Measurements from ENCODE around the gene MAP4K3. TPM values are rescaled to one million over a fixed set of nuclear protein-coding genes. Genes with fewer than 3 reads are reported as not detected.

Gene MAP4K3
- total RNA-seq, 1 experiment from 2014 or later = 21.4 TPM

DNA sequence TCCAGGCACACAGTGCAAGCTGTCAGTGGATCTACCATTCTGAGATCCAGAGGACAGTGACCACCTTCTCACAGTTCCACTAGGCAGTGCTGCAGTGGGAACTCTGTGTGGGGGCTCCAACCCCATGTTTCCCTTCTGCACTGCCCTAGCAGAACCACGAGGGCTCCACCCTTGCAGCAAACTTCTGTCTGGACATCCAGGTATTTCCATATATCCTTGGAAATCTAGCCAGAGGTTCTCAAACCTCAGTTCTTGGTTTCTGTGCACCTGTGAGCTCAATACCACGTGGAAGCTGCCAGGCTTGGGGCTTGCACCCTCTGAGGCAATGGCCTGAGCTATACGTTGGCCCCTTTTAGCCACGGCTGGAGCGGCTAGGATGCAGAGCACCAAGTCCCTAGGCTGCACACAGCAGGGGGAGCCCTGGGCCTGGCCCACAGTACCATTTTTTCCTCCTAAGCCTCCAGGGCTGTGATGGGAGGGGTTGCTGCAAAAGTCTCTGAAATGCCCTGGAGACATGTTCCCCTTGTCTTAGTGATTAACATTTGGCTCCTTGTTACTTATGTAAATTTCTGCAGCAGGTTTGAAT lies 77.5 kb downstream of the MAP4K3 start:
- Histone ChIP-seq H3K79me2 (ENCODE audit: insufficient read depth, low read length) (peaks cover 10% of the 10 kb centered on the region; the same call in 1 of the 2 replicates), H3K36me3 (ENCODE audit: control insufficient read depth in 1 of 2, insufficient read depth in 2 of 2, low read length in 2 of 2) (peaks cover 0 to 7% of the 10 kb centered on the region in 2 experiments; a peak in 1 of 4 replicates), H3K9me3 (ENCODE audit: control insufficient read depth in 1 of 2, insufficient read depth in 1 of 2, low read depth in 1 of 2, low read length in 2 of 2) (peaks cover 30 to 31% of the 10 kb centered on the region in 2 experiments; a peak in 3 of 4 replicates), H3K27ac (ENCODE audit: low read depth, low read length) (no peak overlapping the region), H3K9me2 (ENCODE audit: insufficient read depth) (no peaks in the 10 kb centered on the region), H3K27me3 (ENCODE audit: insufficient read depth, low read length) (no peaks in the 10 kb centered on the region), H3K9ac (ENCODE audit: low read length) (no peak overlapping the region), H2AFZ (ENCODE audit: low read depth, low read length, poor library complexity, severe bottlenecking) (no peak overlapping the region), H3K4me2 (ENCODE audit: low read length) (no peak overlapping the region), H3K4me1 (ENCODE audit: control insufficient read depth in 1 of 2, insufficient read depth in 2 of 2, low read length in 2 of 2) (no peaks in the 10 kb centered on the region), H3K4me3 (replicated peaks in 1 of 2; ENCODE audit: low read depth in 1 of 2, low read length in 2 of 2) (no peak overlapping the region), H4K20me1 (ENCODE audit: insufficient read depth) (no peaks in the 10 kb centered on the region)
- no peak for TF ChIP-seq EGR1 (IDR thresholded peaks at IDR 0.05; ENCODE audit: low read depth)
- TF ChIP-seq, protein P1, sequence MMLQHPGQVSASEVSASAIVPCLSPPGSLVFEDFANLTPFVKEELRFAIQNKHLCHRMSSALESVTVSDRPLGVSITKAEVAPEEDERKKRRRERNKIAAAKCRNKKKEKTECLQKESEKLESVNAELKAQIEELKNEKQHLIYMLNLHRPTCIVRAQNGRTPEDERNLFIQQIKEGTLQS (IDR thresholded peaks at IDR 0.05) = no peak
- peak; percentile 28; the same call in 1 of the 2 replicates for TF ChIP-seq CBX3 (IDR thresholded peaks at IDR 0.05; ENCODE audit: low read depth)
- ChIA-PET CTCF (no interaction called here), RAD21 (ENCODE audit: low non-redundant PET in 1 of 2, low total read pairs in 2 of 2, uncharacterized antibody in 2 of 2, unreplicated experiment in 2 of 2) (no interaction called here), POLR2A (no interaction called here)
- intact Hi-C loops (cut with micrococcal nuclease) = no loop called here
- ATAC-seq (no peak), DNase-seq (ENCODE audit: low read depth, low spot score) (no peak)
- BruUV-seq (replicated peaks) = no TSS peak

DNA sequence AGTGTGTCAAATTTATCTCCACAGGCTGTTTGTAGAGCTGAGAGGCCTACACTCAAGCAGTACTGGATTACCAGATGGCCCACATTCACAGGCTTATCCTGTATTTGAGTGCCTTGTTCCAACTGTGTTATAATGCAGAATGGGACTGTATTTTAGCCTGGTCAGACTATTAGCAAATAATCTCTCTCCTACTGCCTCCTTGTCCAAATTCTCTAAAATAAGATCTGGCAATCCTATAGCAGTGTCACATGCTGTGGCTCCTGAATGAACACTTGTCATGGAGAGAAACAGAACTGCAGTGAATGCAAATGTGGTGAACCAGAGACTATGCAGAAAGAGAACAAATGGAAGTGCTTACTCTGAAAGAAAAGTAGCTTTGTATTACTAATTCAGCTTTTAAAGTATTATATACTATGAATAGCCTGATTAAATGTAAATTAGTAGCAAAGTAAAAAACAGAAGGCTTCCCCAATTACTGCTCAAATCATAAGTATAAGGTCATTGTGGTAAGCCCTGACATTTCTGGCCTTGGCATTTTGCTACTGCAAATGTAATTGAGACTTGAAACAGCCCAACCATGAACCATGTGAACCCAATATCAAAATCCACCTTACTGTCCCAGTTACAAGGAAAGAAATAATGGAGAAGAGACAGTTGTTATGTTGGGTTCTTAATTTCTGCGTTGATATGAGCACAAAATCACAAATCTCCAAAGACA lies 80.0 kb downstream of the MAP4K3 start:
- no peak for DNase-seq (ENCODE audit: low read depth, low spot score)
- H3K27ac ChIP-seq (ENCODE audit: low read depth, low read length) = no peak overlapping the region
- H3K36me3 ChIP-seq (ENCODE audit: control insufficient read depth in 1 of 2, insufficient read depth in 2 of 2, low read length in 2 of 2) = peaks cover 0 to 7% of the 10 kb centered on the region in 2 experiments; a peak in 1 of 4 replicates
- no peaks in the 10 kb centered on the region for H3K9me2 ChIP-seq (ENCODE audit: insufficient read depth)
- H3K79me2 ChIP-seq (ENCODE audit: insufficient read depth, low read length) = peaks cover 5% of the 10 kb centered on the region; the same call in 1 of the 2 replicates
- ChIA-PET POLR2A (no interaction called here), CTCF (no interaction called here), RAD21 (ENCODE audit: low non-redundant PET in 1 of 2, low total read pairs in 2 of 2, uncharacterized antibody in 2 of 2, unreplicated experiment in 2 of 2) (no interaction called here)
- ATAC-seq = no peak
- H3K4me3 ChIP-seq (replicated peaks in 1 of 2; ENCODE audit: low read depth in 1 of 2, low read length in 2 of 2) = no peak overlapping the region
- no peak overlapping the region for H2AFZ ChIP-seq (ENCODE audit: low read depth, low read length, poor library complexity, severe bottlenecking)
- H3K27me3 ChIP-seq (ENCODE audit: insufficient read depth, low read length) = no peaks in the 10 kb centered on the region
- intact Hi-C loops (cut with micrococcal nuclease) = no loop called here
- H3K9ac ChIP-seq (ENCODE audit: low read length) = no peak overlapping the region
- no peak overlapping the region for H3K4me2 ChIP-seq (ENCODE audit: low read length)
- TF ChIP-seq SIN3A (IDR thresholded peaks at IDR 0.05; ENCODE audit: low read depth) (no peak), POLR2AphosphoS5 (IDR thresholded peaks at IDR 0.05; ENCODE audit: low read depth, low read length) (no peak), SP1 (IDR thresholded peaks at IDR 0.05; ENCODE audit: low read depth) (no peak), ZNF274 (IDR thresholded peaks at IDR 0.05; ENCODE audit: low read depth, low read length) (no peak), YY1 (IDR thresholded peaks at IDR 0.05; ENCODE audit: extremely low read depth, insufficient replicate concordance, low read depth, low read length) (no peak), EZH2phosphoT487 (IDR thresholded peaks at IDR 0.05; ENCODE audit: borderline replicate concordance) (no peak), RAD21 (IDR thresholded peaks at IDR 0.05; ENCODE audit: low read depth) (no peak), CBX3 (IDR thresholded peaks at IDR 0.05; ENCODE audit: low read depth) (no peak)
- TF ChIP-seq, protein P2, sequence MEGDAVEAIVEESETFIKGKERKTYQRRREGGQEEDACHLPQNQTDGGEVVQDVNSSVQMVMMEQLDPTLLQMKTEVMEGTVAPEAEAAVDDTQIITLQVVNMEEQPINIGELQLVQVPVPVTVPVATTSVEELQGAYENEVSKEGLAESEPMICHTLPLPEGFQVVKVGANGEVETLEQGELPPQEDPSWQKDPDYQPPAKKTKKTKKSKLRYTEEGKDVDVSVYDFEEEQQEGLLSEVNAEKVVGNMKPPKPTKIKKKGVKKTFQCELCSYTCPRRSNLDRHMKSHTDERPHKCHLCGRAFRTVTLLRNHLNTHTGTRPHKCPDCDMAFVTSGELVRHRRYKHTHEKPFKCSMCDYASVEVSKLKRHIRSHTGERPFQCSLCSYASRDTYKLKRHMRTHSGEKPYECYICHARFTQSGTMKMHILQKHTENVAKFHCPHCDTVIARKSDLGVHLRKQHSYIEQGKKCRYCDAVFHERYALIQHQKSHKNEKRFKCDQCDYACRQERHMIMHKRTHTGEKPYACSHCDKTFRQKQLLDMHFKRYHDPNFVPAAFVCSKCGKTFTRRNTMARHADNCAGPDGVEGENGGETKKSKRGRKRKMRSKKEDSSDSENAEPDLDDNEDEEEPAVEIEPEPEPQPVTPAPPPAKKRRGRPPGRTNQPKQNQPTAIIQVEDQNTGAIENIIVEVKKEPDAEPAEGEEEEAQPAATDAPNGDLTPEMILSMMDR (IDR thresholded peaks at IDR 0.05 in 2 of 3, conservative IDR thresholded peaks at IDR 0.05 in 1 of 3; ENCODE audit: borderline replicate concordance in 1 of 3, insufficient read depth in 1 of 3, low read depth in 2 of 3, low read length in 2 of 3) = no peak
- TF ChIP-seq, protein P3, sequence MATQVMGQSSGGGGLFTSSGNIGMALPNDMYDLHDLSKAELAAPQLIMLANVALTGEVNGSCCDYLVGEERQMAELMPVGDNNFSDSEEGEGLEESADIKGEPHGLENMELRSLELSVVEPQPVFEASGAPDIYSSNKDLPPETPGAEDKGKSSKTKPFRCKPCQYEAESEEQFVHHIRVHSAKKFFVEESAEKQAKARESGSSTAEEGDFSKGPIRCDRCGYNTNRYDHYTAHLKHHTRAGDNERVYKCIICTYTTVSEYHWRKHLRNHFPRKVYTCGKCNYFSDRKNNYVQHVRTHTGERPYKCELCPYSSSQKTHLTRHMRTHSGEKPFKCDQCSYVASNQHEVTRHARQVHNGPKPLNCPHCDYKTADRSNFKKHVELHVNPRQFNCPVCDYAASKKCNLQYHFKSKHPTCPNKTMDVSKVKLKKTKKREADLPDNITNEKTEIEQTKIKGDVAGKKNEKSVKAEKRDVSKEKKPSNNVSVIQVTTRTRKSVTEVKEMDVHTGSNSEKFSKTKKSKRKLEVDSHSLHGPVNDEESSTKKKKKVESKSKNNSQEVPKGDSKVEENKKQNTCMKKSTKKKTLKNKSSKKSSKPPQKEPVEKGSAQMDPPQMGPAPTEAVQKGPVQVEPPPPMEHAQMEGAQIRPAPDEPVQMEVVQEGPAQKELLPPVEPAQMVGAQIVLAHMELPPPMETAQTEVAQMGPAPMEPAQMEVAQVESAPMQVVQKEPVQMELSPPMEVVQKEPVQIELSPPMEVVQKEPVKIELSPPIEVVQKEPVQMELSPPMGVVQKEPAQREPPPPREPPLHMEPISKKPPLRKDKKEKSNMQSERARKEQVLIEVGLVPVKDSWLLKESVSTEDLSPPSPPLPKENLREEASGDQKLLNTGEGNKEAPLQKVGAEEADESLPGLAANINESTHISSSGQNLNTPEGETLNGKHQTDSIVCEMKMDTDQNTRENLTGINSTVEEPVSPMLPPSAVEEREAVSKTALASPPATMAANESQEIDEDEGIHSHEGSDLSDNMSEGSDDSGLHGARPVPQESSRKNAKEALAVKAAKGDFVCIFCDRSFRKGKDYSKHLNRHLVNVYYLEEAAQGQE (IDR thresholded peaks at IDR 0.05; ENCODE audit: low read depth) = no peak
- TF ChIP-seq, protein P4, sequence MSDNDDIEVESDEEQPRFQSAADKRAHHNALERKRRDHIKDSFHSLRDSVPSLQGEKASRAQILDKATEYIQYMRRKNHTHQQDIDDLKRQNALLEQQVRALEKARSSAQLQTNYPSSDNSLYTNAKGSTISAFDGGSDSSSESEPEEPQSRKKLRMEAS (IDR thresholded peaks at IDR 0.05) = no peak
- no TSS peak for BruUV-seq (replicated peaks)
- H4K20me1 ChIP-seq (ENCODE audit: insufficient read depth) = no peaks in the 10 kb centered on the region
- no peaks in the 10 kb centered on the region for H3K4me1 ChIP-seq (ENCODE audit: control insufficient read depth in 1 of 2, insufficient read depth in 2 of 2, low read length in 2 of 2)
- H3K9me3 ChIP-seq (ENCODE audit: control insufficient read depth in 1 of 2, insufficient read depth in 1 of 2, low read depth in 1 of 2, low read length in 2 of 2) = peaks cover 24 to 25% of the 10 kb centered on the region in 2 experiments; a peak in 3 of 4 replicates
